HL-60 (cell line): ENCODE results near the gene SCN7A.

Experiments used
- POLR2AphosphoS5 ChIP-seq: IDR thresholded peaks from 2 replicates; pipeline ENCODE4 v1.6.1; 2012; ENCODE audit warnings: low read depth
- TF ChIP-seq, protein P1 (sequence below): IDR thresholded peaks from one replicate; pipeline ENCODE4 v1.5.1; 2011; ENCODE audit warnings: low read length, control low read depth, inconsistent platforms; ENCODE audit not compliant: insufficient read depth

DNA sequence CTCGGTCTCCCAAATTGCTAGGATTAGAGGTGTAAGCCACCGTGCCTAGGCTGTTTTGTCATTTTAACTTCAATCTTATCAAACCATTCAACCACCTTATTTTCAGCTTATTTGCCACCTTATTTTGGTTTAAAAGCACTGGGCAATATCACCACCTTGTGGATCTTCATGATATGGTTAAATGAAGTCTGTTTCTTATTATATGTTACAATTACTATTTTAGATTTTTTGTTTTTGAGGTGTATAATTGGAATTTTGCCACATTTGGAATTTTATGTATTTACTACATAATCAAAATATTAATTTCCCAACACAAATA, 74.5 kb downstream of the SCN7A start:
- TF ChIP-seq, protein P1, sequence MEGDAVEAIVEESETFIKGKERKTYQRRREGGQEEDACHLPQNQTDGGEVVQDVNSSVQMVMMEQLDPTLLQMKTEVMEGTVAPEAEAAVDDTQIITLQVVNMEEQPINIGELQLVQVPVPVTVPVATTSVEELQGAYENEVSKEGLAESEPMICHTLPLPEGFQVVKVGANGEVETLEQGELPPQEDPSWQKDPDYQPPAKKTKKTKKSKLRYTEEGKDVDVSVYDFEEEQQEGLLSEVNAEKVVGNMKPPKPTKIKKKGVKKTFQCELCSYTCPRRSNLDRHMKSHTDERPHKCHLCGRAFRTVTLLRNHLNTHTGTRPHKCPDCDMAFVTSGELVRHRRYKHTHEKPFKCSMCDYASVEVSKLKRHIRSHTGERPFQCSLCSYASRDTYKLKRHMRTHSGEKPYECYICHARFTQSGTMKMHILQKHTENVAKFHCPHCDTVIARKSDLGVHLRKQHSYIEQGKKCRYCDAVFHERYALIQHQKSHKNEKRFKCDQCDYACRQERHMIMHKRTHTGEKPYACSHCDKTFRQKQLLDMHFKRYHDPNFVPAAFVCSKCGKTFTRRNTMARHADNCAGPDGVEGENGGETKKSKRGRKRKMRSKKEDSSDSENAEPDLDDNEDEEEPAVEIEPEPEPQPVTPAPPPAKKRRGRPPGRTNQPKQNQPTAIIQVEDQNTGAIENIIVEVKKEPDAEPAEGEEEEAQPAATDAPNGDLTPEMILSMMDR: no peak
- no peak for TF ChIP-seq POLR2AphosphoS5
